MM.1S (cell line): ENCODE results near the gene ZFP90.

Experiments used
- DNase-seq: peaks from one replicate; pipeline ENCODE4 v3.0.0-alpha.2; 2015
- H2AFZ ChIP-seq: fragments of 300-600 bp; sonication (generic); 2 replicates; pipeline ENCODE4 v1.6.0; 2016; ENCODE audit warnings: antibody characterized with exemption, low read length
- H3F3A ChIP-seq: fragments of 300-600 bp; sonication (generic); 2 replicates; pipeline ENCODE4 v1.6.1; 2016; ENCODE audit warnings: mild to moderate bottlenecking, antibody characterized with exemption, low read length, moderate library complexity, mixed read lengths; ENCODE audit not compliant: insufficient read depth
- H3K27ac ChIP-seq: fragments of 300-600 bp; sonication (generic); 2 replicates; pipeline ENCODE4 v1.5.1; 2016; ENCODE audit warnings: mild to moderate bottlenecking, low read length
- H3K27me3 ChIP-seq: fragments of 300-600 bp; sonication (generic); replicated peaks from 2 replicates; pipeline ENCODE4 v1.6.0; 2016; ENCODE audit warnings: low read length; ENCODE audit not compliant: insufficient read depth
- H3K36me3 ChIP-seq: fragments of 300-600 bp; sonication (generic); replicated peaks from 2 replicates; pipeline ENCODE4 v1.6.1; 2016; ENCODE audit warnings: mild to moderate bottlenecking, low read length, mixed read lengths; ENCODE audit not compliant: insufficient read depth
- H3K4me1 ChIP-seq: fragments of 300-600 bp; sonication (generic); 2 replicates; pipeline ENCODE4 v1.6.1; 2016; ENCODE audit warnings: low read length, mixed read lengths
- H3K4me2 ChIP-seq: fragments of 300-600 bp; sonication (generic); 2 replicates; pipeline ENCODE4 v1.6.0; 2016; ENCODE audit warnings: low read depth, low read length
- H3K4me3 ChIP-seq: fragments of 300-600 bp; sonication (generic); 2 replicates; pipeline ENCODE4 v1.5.1; 2016; ENCODE audit warnings: low read length, mixed read lengths
- H3K79me2 ChIP-seq: fragments of 300-600 bp; sonication (generic); 2 replicates; pipeline ENCODE4 v1.6.1; 2016; ENCODE audit warnings: mixed run types, low read length, mixed read lengths
- H3K9ac ChIP-seq: fragments of 300-600 bp; sonication (generic); 2 replicates; pipeline ENCODE4 v1.6.1; 2016; ENCODE audit warnings: low read length, mixed read lengths
- H3K9me2 ChIP-seq: fragments of 300-600 bp; sonication (generic); replicated peaks from 2 replicates; pipeline ENCODE4 v1.6.1; 2016; ENCODE audit warnings: mild to moderate bottlenecking, low read length, mixed read lengths; ENCODE audit not compliant: insufficient read depth
- H3K9me3 ChIP-seq: fragments of 300-600 bp; sonication (generic); replicated peaks from 2 replicates; pipeline ENCODE4 v1.6.1; 2016; ENCODE audit warnings: mild to moderate bottlenecking, low read length, mixed read lengths; ENCODE audit not compliant: insufficient read depth
- H4K20me1 ChIP-seq: fragments of 300-600 bp; sonication (generic); 2 replicates; pipeline ENCODE4 v1.6.1; 2016; ENCODE audit warnings: mild to moderate bottlenecking, low read length, moderate library complexity, mixed read lengths; ENCODE audit not compliant: insufficient read depth
- CTCF ChIP-seq: fragments of 300-600 bp; sonication (generic); IDR thresholded peaks from 2 replicates; pipeline ENCODE4 v1.5.1; 2016; ENCODE audit warnings: antibody characterized with exemption, low read length, mixed read lengths
- EZH2 ChIP-seq: fragments of 300-600 bp; sonication (generic); optimal IDR thresholded peaks from 2 replicates; pipeline ENCODE3; 2017; ENCODE audit warnings: low read depth, mild to moderate bottlenecking, antibody characterized with exemption, low read length, mixed read lengths
- EZH2phosphoT487 ChIP-seq: fragments of 300-600 bp; sonication (generic); IDR thresholded peaks from 2 replicates; pipeline ENCODE4 v1.6.1; 2018; ENCODE audit warnings: antibody characterized with exemption, low read length

The ZFP90 gene

GRCh38 chr16:68508013-68508412 lies 31.1 kb upstream of the ZFP90 start:
- Histone ChIP-seq H3K27me3 (no peaks in the 10 kb centered on the region), H3K27ac (no peak overlapping the region)
- TF ChIP-seq EZH2 (no peak), EZH2phosphoT487 (no peak), CTCF (no peak)

GRCh38 chr16:68508641-68509240 lies 30.4 kb upstream of the ZFP90 start:
- Histone ChIP-seq H3K27me3 (no peaks in the 10 kb centered on the region), H3K4me3 (no peak overlapping the region), H3K9me3 (no peaks in the 10 kb centered on the region), H2AFZ (no peak overlapping the region), H3K79me2 (no peaks in the 10 kb centered on the region), H3K4me2 (no peak overlapping the region), H3K4me1 (no peaks in the 10 kb centered on the region), H3K9ac (no peak overlapping the region), H3F3A (no peaks in the 10 kb centered on the region), H3K36me3 (no peaks in the 10 kb centered on the region), H4K20me1 (no peaks in the 10 kb centered on the region), H3K9me2 (no peaks in the 10 kb centered on the region), H3K27ac (no peak overlapping the region)
- TF ChIP-seq EZH2 (no peak), EZH2phosphoT487 (no peak), CTCF (no peak)
- no peak for DNase-seq

More at GRCh38 chr16:68508013-68508412, 31.1 kb upstream of the ZFP90 start:
- Histone ChIP-seq H4K20me1 (no peaks in the 10 kb centered on the region), H3K79me2 (no peaks in the 10 kb centered on the region), H3K4me1 (no peaks in the 10 kb centered on the region), H3K9ac (no peak overlapping the region), H3K9me2 (no peaks in the 10 kb centered on the region), H3K4me3 (no peak overlapping the region), H3K4me2 (no peak overlapping the region), H3K9me3 (no peaks in the 10 kb centered on the region), H2AFZ (no peak overlapping the region), H3F3A (no peaks in the 10 kb centered on the region), H3K36me3 (no peaks in the 10 kb centered on the region)
- DNase-seq = no peak

GRCh38 chr16:68509381-68509780 lies 29.7 kb upstream of the ZFP90 start:
- H4K20me1 ChIP-seq = no peaks in the 10 kb centered on the region
- TF ChIP-seq EZH2 (no peak), CTCF (no peak), EZH2phosphoT487 (no peak)
- no peak overlapping the region for H3K4me3 ChIP-seq
- no peak for DNase-seq
- no peak overlapping the region for H2AFZ ChIP-seq
- no peak overlapping the region for H3K9ac ChIP-seq
- H3K4me2 ChIP-seq = no peak overlapping the region
- no peaks in the 10 kb centered on the region for H3F3A ChIP-seq
- no peaks in the 10 kb centered on the region for H3K9me3 ChIP-seq
- H3K79me2 ChIP-seq = no peaks in the 10 kb centered on the region
- H3K36me3 ChIP-seq = no peaks in the 10 kb centered on the region
- H3K9me2 ChIP-seq = no peaks in the 10 kb centered on the region
- H3K27me3 ChIP-seq = no peaks in the 10 kb centered on the region
- H3K4me1 ChIP-seq = no peaks in the 10 kb centered on the region
- no peak overlapping the region for H3K27ac ChIP-seq
